IMR-90 (cell line): ENCODE data around the gene SLC5A10. TPM values are rescaled to one million over a fixed set of nuclear protein-coding genes. Genes with fewer than 3 reads are reported as not detected.

ENCODE experiments used
- ATAC-seq: fragments of 200-7000 bp; cut with Tn5 transposase; 2 replicates; pipeline ENCODE4 v1.9.1; 2020; ENCODE audit warnings: low read depth, mild to moderate bottlenecking, moderate library complexity
- BruUV-seq: library from RNA; stranded (reverse); fragments of 400-500 nt; replicated peaks from 2 replicates; lab custom pipeline; 2021; lab: Mats Ljungman, UMichigan
- CTCF ChIA-PET: fragments of 300-600 bp; formaldehyde crosslinking; extraction: SDS; loops from one replicate; lab custom pipeline; 2021; ENCODE audit warnings: antibody characterized with exemption; lab: Yijun Ruan, JAX
- POLR2A ChIA-PET: fragments of 300-600 bp; sonication (Branson Sonifier 250); formaldehyde crosslinking; loops from one replicate; lab custom pipeline; 2022; ENCODE audit warnings: antibody characterized with exemption; ENCODE audit not compliant: unreplicated experiment; lab: Charles Lee
- DNase-seq: peaks from one replicate; pipeline ENCODE4 v3.0.0; 2013
- H2AFZ ChIP-seq: replicated peaks from 2 replicates; pipeline ENCODE3; 2013; ENCODE audit warnings: low read length, mild to moderate bottlenecking; ENCODE audit not compliant: poor library complexity
- H2AK5ac ChIP-seq: 2 replicates; pipeline ENCODE4 v1.6.1; 2013; ENCODE audit warnings: low read depth, low read length, inconsistent platforms
- H2AK9ac ChIP-seq: replicated peaks from 2 replicates; pipeline ENCODE3; 2013; ENCODE audit warnings: mild to moderate bottlenecking, low read depth, low read length, moderate library complexity; ENCODE audit not compliant: poor library complexity
- H2BK120ac ChIP-seq: 2 replicates; pipeline ENCODE4 v1.6.1; 2013; ENCODE audit warnings: low read depth, low read length, inconsistent platforms
- H2BK15ac ChIP-seq: 3 replicates; pipeline ENCODE4 v1.6.1; 2013; ENCODE audit warnings: low read depth, low read length, inconsistent platforms
- H2BK20ac ChIP-seq: 2 replicates; pipeline ENCODE4 v1.6.1; 2013; ENCODE audit warnings: low read depth, mild to moderate bottlenecking, inconsistent platforms, low read length, moderate library complexity
- H2BK5ac ChIP-seq: 2 replicates; pipeline ENCODE4 v1.6.1; 2013; ENCODE audit warnings: mild to moderate bottlenecking, low read depth, low read length, inconsistent platforms; ENCODE audit not compliant: poor library complexity, severe bottlenecking
- H3K14ac ChIP-seq: replicated peaks from 2 replicates; pipeline ENCODE4 v1.6.1; 2013; ENCODE audit warnings: low read depth, low read length, inconsistent platforms
- H3K18ac ChIP-seq: 2 replicates; pipeline ENCODE4 v1.6.1; 2013; ENCODE audit warnings: low read depth, low read length, control low read depth
- H3K23ac ChIP-seq: 2 replicates; pipeline ENCODE4 v1.6.1; 2013; ENCODE audit warnings: low read depth, low read length, inconsistent platforms
- H3K27ac ChIP-seq: 2 replicates; pipeline ENCODE4 v1.5.1; 2013; ENCODE audit warnings: mild to moderate bottlenecking, control low read depth, low read length; ENCODE audit not compliant: insufficient read depth
- H3K27me3 ChIP-seq: 2 replicates; pipeline ENCODE4 v1.6.1; 2013; ENCODE audit warnings: low read length; ENCODE audit not compliant: control insufficient read depth, insufficient read depth
- H3K36me3 ChIP-seq: 2 replicates; pipeline ENCODE4 v1.6.1; 2013; ENCODE audit warnings: low read length, mixed read lengths; ENCODE audit not compliant: control insufficient read depth, insufficient read depth
- H3K4ac ChIP-seq: 2 replicates; pipeline ENCODE4 v1.6.1; 2013; ENCODE audit warnings: low read depth, low read length, inconsistent platforms
- H3K4me1 ChIP-seq: 2 replicates; pipeline ENCODE4 v1.6.1; 2013; ENCODE audit warnings: low read length, mixed read lengths; ENCODE audit not compliant: control insufficient read depth, insufficient read depth
- H3K4me2 ChIP-seq: 2 replicates; pipeline ENCODE4 v1.6.1; 2013; ENCODE audit warnings: low read depth, mild to moderate bottlenecking, control low read depth, low read length, moderate library complexity
- H3K4me3 ChIP-seq: 2 replicates; pipeline ENCODE4 v1.5.1; 2013; ENCODE audit warnings: low read depth, mild to moderate bottlenecking, control low read depth, low read length, moderate library complexity; ENCODE audit not compliant: insufficient read depth
- H3K56ac ChIP-seq: 2 replicates; pipeline ENCODE4 v1.6.1; 2013; ENCODE audit warnings: low read length, inconsistent platforms; ENCODE audit not compliant: insufficient read depth; ENCODE audit errors: extremely low read depth
- H3K79me1 ChIP-seq, 2 experiments: 2 replicates each; pipeline ENCODE4 v1.6.1; 2013; ENCODE audit warnings: low read length in 2 of 2, inconsistent platforms in 1 of 2, low read depth in 1 of 2
- H3K9ac ChIP-seq: 2 replicates; pipeline ENCODE4 v1.6.1; 2013; ENCODE audit warnings: low read depth, low read length, control low read depth
- H3K9me1 ChIP-seq: 2 replicates; pipeline ENCODE4 v1.6.1; 2013; ENCODE audit warnings: low read length, inconsistent platforms; ENCODE audit not compliant: insufficient read depth
- H3K9me3 ChIP-seq: 2 replicates; pipeline ENCODE4 v1.6.1; 2013; ENCODE audit warnings: low read length; ENCODE audit not compliant: control insufficient read depth, insufficient read depth
- H4K20me1 ChIP-seq: 2 replicates; pipeline ENCODE4 v1.6.1; 2013; ENCODE audit warnings: low read length, inconsistent platforms; ENCODE audit not compliant: insufficient read depth
- H4K5ac ChIP-seq: 2 replicates; pipeline ENCODE4 v1.6.1; 2013; ENCODE audit warnings: mild to moderate bottlenecking, low read depth, low read length, control low read depth
- H4K8ac ChIP-seq, 2 experiments: 2 replicates each; pipeline ENCODE4 v1.6.1; 2013; ENCODE audit warnings: low read depth in 2 of 2, low read length in 2 of 2, control low read depth in 1 of 2, inconsistent platforms in 1 of 2
- H4K91ac ChIP-seq: 2 replicates; pipeline ENCODE4 v1.6.1; 2013; ENCODE audit warnings: low read depth, low read length, inconsistent platforms; ENCODE audit not compliant: insufficient read depth
- CEBPB ChIP-seq: IDR thresholded peaks from 2 replicates; pipeline ENCODE4 v1.6.1; 2012; ENCODE audit warnings: low read depth, low read length, improper control_type of control experiment
- MAZ ChIP-seq: IDR thresholded peaks from 2 replicates; pipeline ENCODE4 v1.6.1; 2012; ENCODE audit warnings: low read depth, mild to moderate bottlenecking, low read length, improper control_type of control experiment, moderate library complexity, borderline replicate concordance
- MXI1 ChIP-seq: IDR thresholded peaks from 2 replicates; pipeline ENCODE4 v1.6.1; 2012; ENCODE audit warnings: low read depth, mild to moderate bottlenecking, low read length, moderate library complexity, borderline replicate concordance
- POLR2A ChIP-seq: IDR thresholded peaks from 2 replicates; pipeline ENCODE4 v1.6.1; 2012; ENCODE audit warnings: mild to moderate bottlenecking, low read depth, low read length
- RFX5 ChIP-seq: IDR thresholded peaks from 2 replicates; pipeline ENCODE4 v1.8.0; 2012; ENCODE audit warnings: low read depth, mild to moderate bottlenecking, low read length, moderate library complexity
- WGBS, 2 experiments: methylation state at CpG; one replicate each; pipeline versions ENCODE4 v1.1.5 to v1.1.7; 2013; ENCODE audit warnings: missing lambda C conversion rate in 2 of 2; ENCODE audit not compliant: insufficient read length in 1 of 2; ENCODE audit errors: extremely low coverage in 2 of 2; 5-methylcytosine and 5-hydroxymethylcytosine counted together
- dilution Hi-C: fragments of 300-500 bp; cut with HindIII; formaldehyde crosslinking; loops from one replicate; pipeline ENCODE4 v1.14.3; 2018; ENCODE audit warnings: low sequenced_read_pairs; ENCODE audit not compliant: unreplicated experiment
- in situ Hi-C: fragments of 300-500 bp; cut with MboI; formaldehyde crosslinking; loops from 3 replicates; pipeline ENCODE4 v1.14.3; 2019; ENCODE audit warnings: low sequenced_read_pairs, inconsistent platforms, mixed read lengths
- intact Hi-C: fragments of 100-400 bp; cut with micrococcal nuclease; formaldehyde crosslinking; loops from 2 replicates; pipeline ENCODE4 v1.10.0; 2022
- polyA plus RNA-seq, 3 experiments: library from polyadenylated mRNA; depleted of rRNA; stranded (reverse); fragments of >200 nt; gene quantifications; 2 replicates each; pipeline ENCODE4 v1.2.3, GENCODE V29; 2012; ENCODE audit warnings: low replicate concordance in 1 of 3
- total RNA-seq: library from RNA; depleted of rRNA; stranded (reverse); fragments of >200 nt; gene quantifications from 2 replicates; pipeline ENCODE4 v1.2.3, GENCODE V29; 2012
- TF ChIP-seq, protein P1 (sequence below): conservative IDR thresholded peaks from 2 replicates; pipeline ENCODE4 v1.5.1; 2012; ENCODE audit warnings: mild to moderate bottlenecking, low read depth, low read length, improper control_type of control experiment
- TF ChIP-seq, protein P2 (sequence below): fragments of 150-350 bp; IDR thresholded peaks from 2 replicates; pipeline ENCODE4 v1.6.1; 2016; ENCODE audit warnings: low read depth, mild to moderate bottlenecking, low read length, moderate library complexity, borderline replicate concordance
- TF ChIP-seq, protein P3 (sequence below): fragments of 150-350 bp; IDR thresholded peaks from 2 replicates; pipeline ENCODE4 v1.6.1; 2017; ENCODE audit warnings: mild to moderate bottlenecking, antibody characterized with exemption, low read length, low read depth

The SLC5A10 gene
- total and polyA plus RNA-seq, 2 of the 4 experiments (the other 2 are of a cell fraction): not detected

DNA sequence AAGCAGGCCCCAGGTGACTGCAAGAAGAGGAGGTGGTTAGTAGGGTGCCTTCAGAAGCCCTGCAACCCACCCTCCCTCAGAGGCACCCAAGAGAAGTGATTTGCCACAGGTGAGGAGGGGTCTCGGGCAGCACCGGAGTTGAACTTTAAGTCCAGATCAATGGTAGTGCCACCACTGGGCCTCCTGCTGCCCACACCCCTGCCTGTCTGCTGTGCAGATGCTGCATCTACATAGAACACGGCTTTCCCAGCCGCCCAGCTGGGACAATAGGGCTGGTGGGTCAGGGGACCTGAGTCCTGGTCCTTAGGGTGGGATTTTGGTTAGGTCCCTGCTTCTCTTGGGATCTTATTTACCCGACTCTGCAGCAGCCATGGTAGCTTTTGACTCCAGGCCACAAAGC is 70.2 kb downstream of the SLC5A10 start:
- H2AK9ac ChIP-seq: no peak overlapping the region
- DNase-seq: no peak
- H3K4me3 ChIP-seq: no peak overlapping the region
- H3K9ac ChIP-seq: no peak overlapping the region
- no peak for ATAC-seq
- H2AK5ac ChIP-seq: no peak overlapping the region
- no peaks in the 10 kb centered on the region for H3K79me1 ChIP-seq
- no peak overlapping the region for H3K14ac ChIP-seq
- H3K27me3 ChIP-seq: no peaks in the 10 kb centered on the region; the same call in 1 of the 2 replicates
- CTCF ChIA-PET: no interaction called here
- no peak overlapping the region for H3K56ac ChIP-seq
- H4K91ac ChIP-seq: no peak overlapping the region
- no peak overlapping the region for H3K27ac ChIP-seq
- no peak overlapping the region for H3K4me2 ChIP-seq
- no peak overlapping the region for H4K8ac ChIP-seq
- BruUV-seq: no TSS peak
- no peak overlapping the region for H3K18ac ChIP-seq
- no peak overlapping the region for H3K4ac ChIP-seq
- H3K36me3 ChIP-seq: no peaks in the 10 kb centered on the region
- no peaks in the 10 kb centered on the region for H3K4me1 ChIP-seq
- H2BK120ac ChIP-seq: no peak overlapping the region
- H3K23ac ChIP-seq: no peak overlapping the region
- no peak overlapping the region for H2BK20ac ChIP-seq
- H2BK5ac ChIP-seq: no peak overlapping the region
- WGBS, 2 experiments: 33% methylated on average over 1 of the region's 5 CpGs; no CpG with 5 or more reads in 1 of the 2 experiments
- POLR2A ChIA-PET: no interaction called here
- no peaks in the 10 kb centered on the region for H3K9me3 ChIP-seq
- H3K9me1 ChIP-seq: peaks cover 5% of the 10 kb centered on the region; the same call in 1 of the 2 replicates
- dilution Hi-C loops: no loop called here
- H4K5ac ChIP-seq: no peak overlapping the region
- in situ Hi-C loops: no loop called here
- H2BK15ac ChIP-seq: no peak overlapping the region
- intact Hi-C loops: no loop called here
- no peaks in the 10 kb centered on the region for H4K20me1 ChIP-seq
- H2AFZ ChIP-seq: no peak overlapping the region
- TF ChIP-seq, protein P1, sequence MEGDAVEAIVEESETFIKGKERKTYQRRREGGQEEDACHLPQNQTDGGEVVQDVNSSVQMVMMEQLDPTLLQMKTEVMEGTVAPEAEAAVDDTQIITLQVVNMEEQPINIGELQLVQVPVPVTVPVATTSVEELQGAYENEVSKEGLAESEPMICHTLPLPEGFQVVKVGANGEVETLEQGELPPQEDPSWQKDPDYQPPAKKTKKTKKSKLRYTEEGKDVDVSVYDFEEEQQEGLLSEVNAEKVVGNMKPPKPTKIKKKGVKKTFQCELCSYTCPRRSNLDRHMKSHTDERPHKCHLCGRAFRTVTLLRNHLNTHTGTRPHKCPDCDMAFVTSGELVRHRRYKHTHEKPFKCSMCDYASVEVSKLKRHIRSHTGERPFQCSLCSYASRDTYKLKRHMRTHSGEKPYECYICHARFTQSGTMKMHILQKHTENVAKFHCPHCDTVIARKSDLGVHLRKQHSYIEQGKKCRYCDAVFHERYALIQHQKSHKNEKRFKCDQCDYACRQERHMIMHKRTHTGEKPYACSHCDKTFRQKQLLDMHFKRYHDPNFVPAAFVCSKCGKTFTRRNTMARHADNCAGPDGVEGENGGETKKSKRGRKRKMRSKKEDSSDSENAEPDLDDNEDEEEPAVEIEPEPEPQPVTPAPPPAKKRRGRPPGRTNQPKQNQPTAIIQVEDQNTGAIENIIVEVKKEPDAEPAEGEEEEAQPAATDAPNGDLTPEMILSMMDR: no peak
- TF ChIP-seq MXI1 (no peak), RFX5 (no peak), CEBPB (no peak), MAZ (no peak), POLR2A (no peak)
- TF ChIP-seq, protein P2, sequence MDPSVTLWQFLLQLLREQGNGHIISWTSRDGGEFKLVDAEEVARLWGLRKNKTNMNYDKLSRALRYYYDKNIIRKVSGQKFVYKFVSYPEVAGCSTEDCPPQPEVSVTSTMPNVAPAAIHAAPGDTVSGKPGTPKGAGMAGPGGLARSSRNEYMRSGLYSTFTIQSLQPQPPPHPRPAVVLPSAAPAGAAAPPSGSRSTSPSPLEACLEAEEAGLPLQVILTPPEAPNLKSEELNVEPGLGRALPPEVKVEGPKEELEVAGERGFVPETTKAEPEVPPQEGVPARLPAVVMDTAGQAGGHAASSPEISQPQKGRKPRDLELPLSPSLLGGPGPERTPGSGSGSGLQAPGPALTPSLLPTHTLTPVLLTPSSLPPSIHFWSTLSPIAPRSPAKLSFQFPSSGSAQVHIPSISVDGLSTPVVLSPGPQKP: no peak
- TF ChIP-seq, protein P3, sequence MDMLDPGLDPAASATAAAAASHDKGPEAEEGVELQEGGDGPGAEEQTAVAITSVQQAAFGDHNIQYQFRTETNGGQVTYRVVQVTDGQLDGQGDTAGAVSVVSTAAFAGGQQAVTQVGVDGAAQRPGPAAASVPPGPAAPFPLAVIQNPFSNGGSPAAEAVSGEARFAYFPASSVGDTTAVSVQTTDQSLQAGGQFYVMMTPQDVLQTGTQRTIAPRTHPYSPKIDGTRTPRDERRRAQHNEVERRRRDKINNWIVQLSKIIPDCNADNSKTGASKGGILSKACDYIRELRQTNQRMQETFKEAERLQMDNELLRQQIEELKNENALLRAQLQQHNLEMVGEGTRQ: no peak
